A549 (cell line): ENCODE measurements around the gene CLCN4. TPM values are rescaled to one million over a fixed set of nuclear protein-coding genes. Genes with fewer than 3 reads are reported as not detected.

Experiments used
- ATAC-seq, 2 experiments: fragments of 200-7000 bp in 1 of 2; fragments of >200 bp in 1 of 2; cut with Nextera tagmentation in 1 of 2; cut with Tn5 transposase in 1 of 2; 3 replicates each; pipeline versions ENCODE4 v1.8.0 to v1.9.1; 2018 to 2020; ENCODE audit warnings: mild to moderate bottlenecking in 1 of 2, moderate library complexity in 1 of 2
- CTCF ChIA-PET: fragments of 300-600 bp; sonication (Branson Sonifier 250); formaldehyde crosslinking; extraction: SDS; loops from one replicate; lab custom pipeline; 2021; ENCODE audit warnings: antibody characterized with exemption, inconsistent platforms; lab: Yijun Ruan, JAX
- POLR2A ChIA-PET: fragments of 350-600 bp; formaldehyde crosslinking; extraction: SDS; loops from one replicate; lab custom pipeline; 2021; ENCODE audit warnings: antibody characterized with exemption, inconsistent platforms; lab: Yijun Ruan, JAX
- DNase-seq, 2 experiments: peaks; one replicate each; pipeline versions ENCODE4 v3.0.0 to v3.0.0-alpha.2; 2011 to 2016; ENCODE audit warnings: low read depth in 1 of 2, low spot score in 1 of 2
- FAIRE-seq: peaks from 2 replicates; lab custom pipeline; 2011; peaks lifted over from hg19 to GRCh38; lab: Jason Lieb, UNC
- H3K27ac ChIP-seq, 2 experiments: fragments of >200 bp; sonication (Bioruptor Twin); formaldehyde crosslinking; 3 replicates each; pipeline ENCODE4 v1.5.1; 2016 to 2017
- H3K4me1 ChIP-seq: fragments of >200 bp; sonication (Bioruptor Twin); formaldehyde crosslinking; 3 replicates; pipeline ENCODE4 v1.6.1; 2016
- H3K4me2 ChIP-seq: fragments of >200 bp; sonication (Bioruptor Twin); formaldehyde crosslinking; 3 replicates; pipeline ENCODE4 v1.6.1; 2016
- H3K4me3 ChIP-seq: fragments of >200 bp; sonication (Bioruptor Twin); formaldehyde crosslinking; 3 replicates; pipeline ENCODE4 v1.5.1; 2016
- H3K9me3 ChIP-seq: fragments of >200 bp; sonication (Bioruptor Twin); formaldehyde crosslinking; 3 replicates; pipeline ENCODE4 v1.6.1; 2016
- ATOH8 ChIP-seq: fragments of 250-450 bp; sonication (Bioruptor Pico); IDR thresholded peaks from 2 replicates; pipeline ENCODE4 v1.5.0; 2020; ENCODE audit warnings: low read depth, mild to moderate bottlenecking, moderate library complexity
- BCL3 ChIP-seq: fragments of >200 bp; sonication (Bioruptor Twin); formaldehyde crosslinking; IDR thresholded peaks from 3 replicates; pipeline ENCODE4 v1.6.1; 2016
- CBX2 ChIP-seq: fragments of 200-600 bp; sonication (generic); IDR thresholded peaks from 2 replicates; pipeline ENCODE4 v1.6.1; 2016; ENCODE audit warnings: low read depth, mild to moderate bottlenecking, borderline replicate concordance
- CBX8 ChIP-seq: fragments of 200-600 bp; sonication (generic); IDR thresholded peaks from 2 replicates; pipeline ENCODE4 v1.6.1; 2016
- CHD2 ChIP-seq: fragments of 150-350 bp; IDR thresholded peaks from 2 replicates; pipeline ENCODE4 v1.6.1; 2014; ENCODE audit warnings: low read length; ENCODE audit not compliant: partially characterized antibody
- CTCF ChIP-seq: fragments of >200 bp; sonication (Bioruptor Twin); formaldehyde crosslinking; IDR thresholded peaks from 3 replicates; pipeline ENCODE4 v1.5.1; 2016
- E2F6 ChIP-seq: IDR thresholded peaks from 2 replicates; pipeline ENCODE4 v1.6.1; 2012; ENCODE audit warnings: low read depth, borderline replicate concordance
- EHMT2 ChIP-seq: fragments of 200-600 bp; sonication (generic); IDR thresholded peaks from 2 replicates; pipeline ENCODE4 v1.6.1; 2016; ENCODE audit warnings: antibody characterized with exemption, low read depth, mild to moderate bottlenecking, moderate library complexity
- ELK1 ChIP-seq: fragments of 150-350 bp; IDR thresholded peaks from 2 replicates; pipeline ENCODE4 v1.6.1; 2014; ENCODE audit warnings: low read depth, mild to moderate bottlenecking, low read length
- EP300 ChIP-seq, 2 experiments: fragments of >200 bp; sonication (Bioruptor Twin); formaldehyde crosslinking; IDR thresholded peaks; 2 replicates in 1 of 2; 3 replicates in 1 of 2; pipeline ENCODE4 v1.6.1; 2016 to 2017
- FOXS1 ChIP-seq: fragments of 250-450 bp; sonication (Bioruptor Pico); IDR thresholded peaks from 2 replicates; pipeline ENCODE4 v1.5.0; 2020; ENCODE audit warnings: mild to moderate bottlenecking, moderate library complexity
- HMGXB4 ChIP-seq: fragments of 250-450 bp; sonication (Bioruptor Pico); IDR thresholded peaks from 2 replicates; pipeline ENCODE4 v1.5.0; 2021; ENCODE audit warnings: mild to moderate bottlenecking, moderate library complexity, borderline replicate concordance
- HOXB13 ChIP-seq: fragments of 250-450 bp; sonication (Bioruptor Pico); IDR thresholded peaks from 2 replicates; pipeline ENCODE4 v1.5.0; 2020; ENCODE audit warnings: low read depth, mild to moderate bottlenecking, moderate library complexity
- HOXB5 ChIP-seq: fragments of 250-450 bp; sonication (Bioruptor Pico); IDR thresholded peaks from 2 replicates; pipeline ENCODE4 v1.5.0; 2020; ENCODE audit warnings: mild to moderate bottlenecking, moderate library complexity
- JUNB ChIP-seq: fragments of >200 bp; sonication (Bioruptor Twin); formaldehyde crosslinking; IDR thresholded peaks from 2 replicates; pipeline ENCODE4 v1.6.1; 2016
- MAFK ChIP-seq: fragments of 450-650 bp; IDR thresholded peaks from 2 replicates; pipeline ENCODE4 v1.6.1; 2014; ENCODE audit not compliant: partially characterized antibody
- MAZ ChIP-seq: fragments of 150-350 bp; IDR thresholded peaks from 2 replicates; pipeline ENCODE4 v1.6.1; 2014; ENCODE audit warnings: antibody characterized with exemption, low read depth, low read length, borderline replicate concordance
- NFE2L2 ChIP-seq: fragments of 150-350 bp; conservative IDR thresholded peaks from 2 replicates; pipeline ENCODE4 v1.6.1; 2014; ENCODE audit warnings: low read length
- NPAS2 ChIP-seq: fragments of 250-450 bp; sonication (Bioruptor Pico); IDR thresholded peaks from 2 replicates; pipeline ENCODE4 v1.8.0; 2022; ENCODE audit warnings: mild to moderate bottlenecking, moderate library complexity, borderline replicate concordance
- PBX3 ChIP-seq: IDR thresholded peaks from 2 replicates; pipeline ENCODE4 v1.6.1; 2012
- POLR2A ChIP-seq: IDR thresholded peaks from 2 replicates; pipeline ENCODE4 v1.6.1; 2012; ENCODE audit warnings: mild to moderate bottlenecking, low read length
- RAD21 ChIP-seq, 2 experiments: fragments of >200 bp in 1 of 2; sonication (Bioruptor Twin) in 1 of 2; formaldehyde crosslinking in 1 of 2; IDR thresholded peaks in 1 of 2; conservative IDR thresholded peaks in 1 of 2; 2 replicates in 1 of 2; 3 replicates in 1 of 2; pipeline ENCODE4 v1.6.1; 2012 to 2018; ENCODE audit warnings: inconsistent platforms in 1 of 2
- RFX5 ChIP-seq: fragments of 450-650 bp; IDR thresholded peaks from 2 replicates; pipeline ENCODE4 v1.7.1; 2014; ENCODE audit warnings: antibody characterized with exemption, mild to moderate bottlenecking, moderate library complexity
- RNF2 ChIP-seq: fragments of 200-600 bp; sonication (generic); IDR thresholded peaks from 2 replicates; pipeline ENCODE4 v1.6.1; 2016; ENCODE audit warnings: low read depth, mild to moderate bottlenecking, antibody characterized with exemption, moderate library complexity, borderline replicate concordance
- SMC3 ChIP-seq: fragments of >200 bp; sonication (Bioruptor Twin); formaldehyde crosslinking; IDR thresholded peaks from 3 replicates; pipeline ENCODE4 v1.6.1; 2018; ENCODE audit warnings: inconsistent platforms
- TFCP2L1 ChIP-seq: fragments of 250-450 bp; sonication (Bioruptor Pico); IDR thresholded peaks from 2 replicates; pipeline ENCODE4 v1.5.0; 2021; ENCODE audit warnings: mild to moderate bottlenecking
- USF2 ChIP-seq: fragments of 450-650 bp; IDR thresholded peaks from 2 replicates; pipeline ENCODE4 v1.6.1; 2014; ENCODE audit warnings: antibody characterized with exemption
- ZC3H11A ChIP-seq: fragments of 450-650 bp; IDR thresholded peaks from 2 replicates; pipeline ENCODE4 v1.6.1; 2014; ENCODE audit warnings: antibody characterized with exemption, mild to moderate bottlenecking
- ZFP36 ChIP-seq: fragments of 450-650 bp; IDR thresholded peaks from 2 replicates; pipeline ENCODE4 v1.6.1; 2014; ENCODE audit warnings: borderline replicate concordance; ENCODE audit not compliant: partially characterized antibody
- WGBS: methylation state at CpG from one replicate; pipeline ENCODE4 v1.1.6; 2017; ENCODE audit errors: missing lambda C conversion rate; 5-methylcytosine and 5-hydroxymethylcytosine counted together
- polyA plus RNA-seq, 4 experiments: library from polyadenylated mRNA; depleted of rRNA in 3 of 4; stranded (reverse); fragments of >200 nt; fragmentation: RNase III in 1 of 4; extraction: RNeasy Plus Mini Kit Qiagen cat#74134 plus additional on column Dnase treatment in 1 of 4; gene quantifications; 2 replicates in 3 of 4; 3 replicates in 1 of 4; pipeline ENCODE4 v1.2.3, GENCODE V29; 2011 to 2017

Gene CLCN4
- polyA plus RNA-seq, 2 of the 4 experiments (the other 2 are of a cell fraction): 2.8 to 4.7 TPM

- H3K4me1 ChIP-seq: peaks cover 14% of the 10 kb centered on the region; the same call in 2 of the 3 replicates
- no peak overlapping the region for H3K27ac ChIP-seq
- 86% methylated on average over 9 of the region's 9 CpGs for WGBS
- ChIA-PET POLR2A (no interaction called here), CTCF (interaction anchor here (1.1 kb wide), 1 partner anchor 456 kb away, joined by 5 read pairs; no protein-coding TSS in a partner anchor)
- no peak for ATAC-seq
- no peak for TF ChIP-seq SMC3
- TF ChIP-seq HOXB5 (CRISPR knock-in tag): no peak
- no peak for TF ChIP-seq ELK1
- TF ChIP-seq RFX5: no peak
- TF ChIP-seq NPAS2 (CRISPR knock-in tag): no peak
- TF ChIP-seq ATOH8: no peak
- no peak for TF ChIP-seq POLR2A
- no peak for TF ChIP-seq MAFK
- TF ChIP-seq E2F6: no peak
- no peak for TF ChIP-seq CBX2
- TF ChIP-seq HOXB13: no peak
- no peak for TF ChIP-seq MAZ
- no peak for TF ChIP-seq RAD21 (conservative IDR thresholded peaks at IDR 0.05 in 1 of 2, IDR thresholded peaks at IDR 0.05 in 1 of 2)
- TF ChIP-seq TFCP2L1: no peak
- no peak for TF ChIP-seq RNF2
- no peak for TF ChIP-seq ZFP36
- no peaks in the 10 kb centered on the region for H3K9me3 ChIP-seq
- H3K4me2 ChIP-seq: no peak overlapping the region
- no peak overlapping the region for H3K4me3 ChIP-seq
- no peak for DNase-seq
- no peak for FAIRE-seq
Measured at GRCh38 chrX:10160211-10160610, 3.4 kb downstream of the CLCN4 start.

- TF ChIP-seq HOXB5 (CRISPR knock-in tag): no peak
- TF ChIP-seq ZC3H11A: no peak
- TF ChIP-seq BCL3: no peak
- TF ChIP-seq EP300 (IDR thresholded peaks at IDR 0.05): no peak
- no peak for TF ChIP-seq CBX8
- TF ChIP-seq CHD2: no peak
- TF ChIP-seq POLR2A: no peak
- TF ChIP-seq CTCF: no peak
- no peak for TF ChIP-seq CBX2
- no peak for TF ChIP-seq FOXS1 (CRISPR knock-in tag)
- TF ChIP-seq NFE2L2: no peak
- no peak for TF ChIP-seq PBX3
- TF ChIP-seq HMGXB4 (CRISPR knock-in tag): no peak
- no peak for TF ChIP-seq JUNB
- no peak for TF ChIP-seq USF2
- TF ChIP-seq RFX5: no peak
- TF ChIP-seq EHMT2: no peak
- H3K4me1 ChIP-seq: peaks cover 5% of the 10 kb centered on the region; the same call in 1 of the 3 replicates
- DNase-seq (no peak), FAIRE-seq (no peak), ATAC-seq (no peak)
- CTCF ChIA-PET: no interaction called here
- H3K4me2 ChIP-seq: no peak overlapping the region
- no peaks in the 10 kb centered on the region for H3K9me3 ChIP-seq
- POLR2A ChIA-PET: no interaction called here
- H3K27ac ChIP-seq: no peak overlapping the region
- no peak overlapping the region for H3K4me3 ChIP-seq
- 100% methylated on average over 2 of the region's 2 CpGs for WGBS
Measured at GRCh38 chrX:10163031-10163430, 6.3 kb downstream of the CLCN4 start.
